WI38 (cell line): ENCODE measurements around the gene EMC8.

Experiments
- H3K4me3 ChIP-seq: 2 replicates; pipeline ENCODE4 v1.5.1; 2011; ENCODE audit warnings: low read depth, mild to moderate bottlenecking, control low read depth, low read length
- TF ChIP-seq, protein P1 (sequence below): IDR thresholded peaks from 2 replicates; pipeline ENCODE4 v1.5.1; 2012; ENCODE audit warnings: low read depth, mild to moderate bottlenecking, control low read depth, low read length

Gene EMC8

DNA sequence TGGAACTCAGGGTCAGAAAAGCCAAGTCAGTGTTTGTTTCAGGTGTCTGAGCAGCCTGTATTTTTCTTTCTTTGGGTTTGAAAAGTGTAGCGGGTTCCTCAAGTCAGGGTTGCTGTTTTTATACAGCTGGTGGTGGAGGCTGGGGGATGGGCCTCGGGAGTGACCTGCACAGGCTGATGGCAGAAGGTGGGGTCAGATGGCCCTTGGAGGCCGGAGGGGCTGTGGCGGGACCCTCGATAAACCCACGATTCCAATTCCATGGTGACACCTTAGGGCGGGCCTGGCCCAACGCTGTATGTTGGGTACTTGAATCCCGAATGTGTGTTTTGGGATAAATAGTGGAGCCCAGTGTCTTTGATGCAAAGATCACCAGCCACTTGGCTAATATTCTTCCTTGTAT lies 28.8 kb upstream of the EMC8 start:
- H3K4me3 ChIP-seq, result no peak overlapping the region
- TF ChIP-seq, protein P1, sequence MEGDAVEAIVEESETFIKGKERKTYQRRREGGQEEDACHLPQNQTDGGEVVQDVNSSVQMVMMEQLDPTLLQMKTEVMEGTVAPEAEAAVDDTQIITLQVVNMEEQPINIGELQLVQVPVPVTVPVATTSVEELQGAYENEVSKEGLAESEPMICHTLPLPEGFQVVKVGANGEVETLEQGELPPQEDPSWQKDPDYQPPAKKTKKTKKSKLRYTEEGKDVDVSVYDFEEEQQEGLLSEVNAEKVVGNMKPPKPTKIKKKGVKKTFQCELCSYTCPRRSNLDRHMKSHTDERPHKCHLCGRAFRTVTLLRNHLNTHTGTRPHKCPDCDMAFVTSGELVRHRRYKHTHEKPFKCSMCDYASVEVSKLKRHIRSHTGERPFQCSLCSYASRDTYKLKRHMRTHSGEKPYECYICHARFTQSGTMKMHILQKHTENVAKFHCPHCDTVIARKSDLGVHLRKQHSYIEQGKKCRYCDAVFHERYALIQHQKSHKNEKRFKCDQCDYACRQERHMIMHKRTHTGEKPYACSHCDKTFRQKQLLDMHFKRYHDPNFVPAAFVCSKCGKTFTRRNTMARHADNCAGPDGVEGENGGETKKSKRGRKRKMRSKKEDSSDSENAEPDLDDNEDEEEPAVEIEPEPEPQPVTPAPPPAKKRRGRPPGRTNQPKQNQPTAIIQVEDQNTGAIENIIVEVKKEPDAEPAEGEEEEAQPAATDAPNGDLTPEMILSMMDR, result no peak

- no peak overlapping the region for H3K4me3 ChIP-seq
- TF ChIP-seq, protein P1, result no peak
Measured at GRCh38 chr16:85826686-85827247, 27.4 kb upstream of the EMC8 start.

- H3K4me3 ChIP-seq, result no peak overlapping the region
- TF ChIP-seq, protein P1, result no peak
Measured at GRCh38 chr16:85825326-85825725, 26.0 kb upstream of the EMC8 start.

GRCh38 chr16:85824161-85825135 lies 25.1 kb upstream of the EMC8 start:
- H3K4me3 ChIP-seq, result no peak overlapping the region
- TF ChIP-seq, protein P1, result no peak

- no peak overlapping the region for H3K4me3 ChIP-seq
Measured at GRCh38 chr16:85823328-85823920, 24.1 kb upstream of the EMC8 start.

GRCh38 chr16:85822145-85822544 lies 22.8 kb upstream of the EMC8 start:
- TF ChIP-seq, protein P1, result no peak
- no peak overlapping the region for H3K4me3 ChIP-seq

More at GRCh38 chr16:85823328-85823920, 24.1 kb upstream of the EMC8 start:
- TF ChIP-seq, protein P1, result no peak
